SHP77 treated with DMSO at 0.1 percent for 48 hours (cell line): Measurements from ENCODE around the gene IRX5.

Source experiments
- DNase-seq: peaks from one replicate; lab custom pipeline; 2025; lab: John Stamatoyannopoulos, UW

The IRX5 gene

GRCh38 chr16:54931120-54932014 lies 702 bp downstream of the IRX5 start:
- DNase-seq = peak; percentile 22

- DNase-seq = no peak
Observed at GRCh38 chr16:54932021-54932660, 1.5 kb downstream of the IRX5 start.

- no peak for DNase-seq
Observed at GRCh38 chr16:54932737-54933254, 2.1 kb downstream of the IRX5 start.

- no peak for DNase-seq
Observed at GRCh38 chr16:54933281-54934011, 2.8 kb downstream of the IRX5 start.

GRCh38 chr16:54934481-54935265 lies 4.0 kb downstream of the IRX5 start:
- DNase-seq = no peak

GRCh38 chr16:54935266-54935968 lies 4.8 kb downstream of the IRX5 start:
- no peak for DNase-seq

- DNase-seq = no peak
Observed at GRCh38 chr16:54936201-54936978, 5.7 kb downstream of the IRX5 start.

GRCh38 chr16:54936979-54937670 lies 6.5 kb downstream of the IRX5 start:
- no peak for DNase-seq

- DNase-seq = no peak
Observed at GRCh38 chr16:54937671-54938211, 7.1 kb downstream of the IRX5 start.

- DNase-seq = no peak
Observed at GRCh38 chr16:54938212-54939028, 7.8 kb downstream of the IRX5 start.

- DNase-seq = no peak
Observed at GRCh38 chr16:54939029-54939346, 8.3 kb downstream of the IRX5 start.

GRCh38 chr16:54939510-54940278 lies 9.0 kb downstream of the IRX5 start:
- DNase-seq = no peak

GRCh38 chr16:54940279-54940604 lies 9.6 kb downstream of the IRX5 start:
- DNase-seq = no peak

- DNase-seq = no peak
Observed at GRCh38 chr16:54942353-54942943, 11.8 kb downstream of the IRX5 start.

- DNase-seq = no peak
Observed at GRCh38 chr16:54944002-54944401, 13.3 kb downstream of the IRX5 start.

GRCh38 chr16:54945063-54945462 lies 14.4 kb downstream of the IRX5 start:
- DNase-seq = no peak

GRCh38 chr16:54946909-54947308 lies 16.2 kb downstream of the IRX5 start:
- no peak for DNase-seq

GRCh38 chr16:54947616-54948015 lies 17.0 kb downstream of the IRX5 start:
- DNase-seq = no peak
